Adrenal gland (tissue), 5 donors: ENCODE measurements around the gene C17orf67.

Experiments used
- CTCF ChIP-seq, 6 experiments: fragments of 450-650 bp in 4 of 6; fragments of 200-600 bp in 2 of 6; sonication (generic) in 1 of 6; IDR thresholded peaks; 1 replicate in 5 of 6; 2 replicates in 1 of 6; pipeline versions ENCODE4 v1.5.1 to v1.8.0; 2016 to 2021; ENCODE audit warnings: antibody characterized with exemption in 6 of 6, mild to moderate bottlenecking in 2 of 6, moderate library complexity in 1 of 6
- POLR2A ChIP-seq, 2 donors: fragments of 450-650 bp; IDR thresholded peaks; one replicate each; pipeline ENCODE4 v1.6.1; 2017; ENCODE audit warnings: antibody characterized with exemption in 2 of 2, mild to moderate bottlenecking in 2 of 2, moderate library complexity in 1 of 2
- donor health status: DM: no; HTN: no; CAD: no.

- TF ChIP-seq CTCF (IDR thresholded peaks at IDR 0.05) (peak; percentile 84 to 92 (median 88)), POLR2A (IDR thresholded peaks at IDR 0.05) (no peak)
These were observed 14.1 kb downstream of the C17orf67 start for GRCh38 chr17:56819431-56820145.
